Karpas-422 (cell line): ENCODE measurements around the gene ZNF26. TPM values are rescaled to one million over a fixed set of nuclear protein-coding genes. Genes with fewer than 3 reads are reported as not detected.
"Not testable (repeated sequence)": the region's sequence is repeated elsewhere in the genome, so short reads cannot be mapped to it uniquely, and the experiment has no call there.

Experiments
- DNase-seq: peaks from one replicate; pipeline ENCODE4 v3.0.0-alpha.2; 2015
- H2AFZ ChIP-seq: fragments of 200-600 bp; sonication (generic); 2 replicates; pipeline ENCODE4 v1.6.1; 2014; ENCODE audit warnings: antibody characterized with exemption, low read length, mixed read lengths
- H3K27ac ChIP-seq: fragments of 200-600 bp; sonication (generic); 2 replicates; pipeline ENCODE4 v1.5.1; 2014; ENCODE audit warnings: mild to moderate bottlenecking, low read length, moderate library complexity
- H3K27me3 ChIP-seq: fragments of 200-600 bp; sonication (generic); 2 replicates; pipeline ENCODE4 v1.6.1; 2014; ENCODE audit warnings: low read length, mixed read lengths
- H3K36me3 ChIP-seq: fragments of 200-600 bp; sonication (generic); 2 replicates; pipeline ENCODE4 v1.6.1; 2014; ENCODE audit warnings: low read length, mixed read lengths; ENCODE audit not compliant: insufficient read depth
- H3K4me1 ChIP-seq: fragments of 200-600 bp; sonication (generic); 2 replicates; pipeline ENCODE4 v1.6.1; 2014; ENCODE audit warnings: mild to moderate bottlenecking, low read length, mixed read lengths
- H3K4me2 ChIP-seq: fragments of 200-600 bp; sonication (generic); 2 replicates; pipeline ENCODE4 v1.6.1; 2014; ENCODE audit warnings: low read length, low read depth, mild to moderate bottlenecking; ENCODE audit not compliant: poor library complexity, severe bottlenecking
- H3K4me3 ChIP-seq: fragments of 200-600 bp; sonication (generic); 2 replicates; pipeline ENCODE4 v1.5.1; 2014; ENCODE audit warnings: mild to moderate bottlenecking, antibody characterized with exemption, low read length, mixed read lengths
- H3K79me2 ChIP-seq: fragments of 200-600 bp; sonication (generic); 2 replicates; pipeline ENCODE4 v1.6.1; 2014; ENCODE audit warnings: mild to moderate bottlenecking, low read length, mixed read lengths
- H3K9ac ChIP-seq: fragments of 200-600 bp; sonication (generic); 2 replicates; pipeline ENCODE4 v1.6.0; 2014; ENCODE audit warnings: low read length
- H3K9me2 ChIP-seq: fragments of 200-600 bp; sonication (generic), shearing (Covaris generic); replicated peaks from 2 replicates; pipeline ENCODE4 v1.6.0; 2014; ENCODE audit warnings: mild to moderate bottlenecking, low read length, moderate library complexity; ENCODE audit not compliant: insufficient read depth
- H3K9me3 ChIP-seq: fragments of 300-700, 200-600 bp; sonication (generic); 2 replicates; pipeline ENCODE4 v1.6.1; 2014; ENCODE audit warnings: low read length, mixed read lengths
- H4K20me1 ChIP-seq: fragments of 200-600 bp; sonication (generic); 2 replicates; pipeline ENCODE4 v1.6.1; 2014; ENCODE audit warnings: mild to moderate bottlenecking, antibody characterized with exemption, low read length, low read depth; ENCODE audit not compliant: insufficient read depth
- total RNA-seq: library from RNA; depleted of rRNA; stranded (reverse); fragments of >200 nt; shearing (Covaris generic); gene quantifications from 2 replicates; pipeline ENCODE4 v1.2.3, GENCODE V29; 2014; ENCODE audit warnings: low replicate concordance

The ZNF26 gene
- total RNA-seq, 1 experiment from 2014 or later, result 12.7 TPM

DNA sequence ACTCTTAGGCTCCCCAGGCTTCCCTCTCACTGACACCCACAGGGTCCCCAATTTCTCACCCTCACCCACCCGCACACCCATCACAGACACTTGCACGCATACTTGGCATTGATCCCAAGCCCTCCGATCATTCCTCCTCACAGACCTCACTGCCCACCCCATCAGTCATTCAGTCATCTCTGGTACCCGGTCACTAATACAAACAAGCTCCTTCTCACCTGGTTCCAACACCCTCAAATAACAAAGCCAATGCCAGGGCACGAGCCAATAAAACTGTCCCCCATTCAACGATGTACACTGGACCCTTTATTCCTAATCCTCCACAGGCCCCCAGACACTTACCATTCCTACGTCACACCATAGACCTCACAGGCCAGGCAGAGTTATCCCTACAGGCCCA, 32.4 kb upstream of the ZNF26 start:
- Histone ChIP-seq H3K36me3 (peaks cover 4% of the 10 kb centered on the region; the same call in 1 of the 2 replicates), H3K9ac (no peak overlapping the region), H3K4me1 (peaks cover 8% of the 10 kb centered on the region), H3K9me3 (peaks cover 30% of the 10 kb centered on the region), H4K20me1 (no peaks in the 10 kb centered on the region), H3K27me3 (no peaks in the 10 kb centered on the region), H3K4me3 (no peak overlapping the region), H3K27ac (no peak overlapping the region), H3K4me2 (no peak overlapping the region), H2AFZ (no peak overlapping the region), H3K9me2 (no peaks in the 10 kb centered on the region), H3K79me2 (peaks cover 41% of the 10 kb centered on the region)
- DNase-seq, result no peak

DNA sequence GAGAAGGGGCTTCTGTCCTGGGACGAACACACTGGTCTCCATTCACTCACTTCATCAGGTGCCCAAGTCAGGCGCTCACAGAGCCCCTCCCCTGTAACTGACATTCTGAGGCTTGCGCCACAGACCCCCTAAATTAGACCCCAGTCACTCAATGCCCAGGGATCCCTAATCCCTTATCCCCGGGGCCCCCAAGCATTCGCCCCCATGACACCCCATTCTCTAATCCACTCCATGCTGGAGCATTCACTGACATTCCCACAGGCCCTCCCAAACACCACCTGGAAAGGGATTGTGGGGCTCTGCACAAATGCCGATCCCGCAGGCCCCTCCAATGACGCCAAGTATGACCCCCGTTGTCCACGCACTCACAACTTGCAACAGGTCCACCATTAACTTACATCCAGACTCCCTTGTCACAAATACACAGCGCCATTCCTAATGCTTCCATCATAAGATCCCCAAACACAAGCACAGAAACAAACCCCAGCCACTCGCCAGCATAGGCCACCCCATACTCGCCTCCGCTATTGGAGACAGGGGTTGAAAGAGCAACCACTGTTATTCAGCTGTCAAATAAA, 31.6 kb upstream of the ZNF26 start:
- Histone ChIP-seq H3K27me3 (no peaks in the 10 kb centered on the region), H3K36me3 (peaks cover 4% of the 10 kb centered on the region; the same call in 1 of the 2 replicates), H3K4me2 (no peak overlapping the region), H3K9me3 (peaks cover 28% of the 10 kb centered on the region), H3K9ac (no peak overlapping the region), H4K20me1 (no peaks in the 10 kb centered on the region), H3K27ac (no peak overlapping the region), H3K4me1 (peaks cover 8% of the 10 kb centered on the region), H3K9me2 (no peaks in the 10 kb centered on the region), H3K4me3 (no peak overlapping the region; the same call in 1 of the 2 replicates), H2AFZ (no peak overlapping the region), H3K79me2 (peaks cover 41% of the 10 kb centered on the region)
- DNase-seq, result no peak

- H4K20me1 ChIP-seq, result no peaks in the 10 kb centered on the region
- peak overlapping the region; percentile 86 for H3K4me2 ChIP-seq
- peaks cover 40% of the 10 kb centered on the region for H3K79me2 ChIP-seq
- no peaks in the 10 kb centered on the region for H3K9me2 ChIP-seq
- peak overlapping the region; percentile 89 for H3K9ac ChIP-seq
- H3K36me3 ChIP-seq, result peaks cover 4% of the 10 kb centered on the region; the same call in 1 of the 2 replicates
- H3K27me3 ChIP-seq, result no peaks in the 10 kb centered on the region
- peak overlapping the region; percentile 58 for H3K27ac ChIP-seq
- peak; percentile 92 for DNase-seq
- H3K4me3 ChIP-seq, result peak overlapping the region; percentile 91
- peaks cover 20% of the 10 kb centered on the region for H3K9me3 ChIP-seq
- peaks cover 8% of the 10 kb centered on the region for H3K4me1 ChIP-seq
- peak overlapping the region; percentile 34; the same call in 1 of the 2 replicates for H2AFZ ChIP-seq
Observed at GRCh38 chr12:132955094-132956010, 30.8 kb upstream of the ZNF26 start.

DNA sequence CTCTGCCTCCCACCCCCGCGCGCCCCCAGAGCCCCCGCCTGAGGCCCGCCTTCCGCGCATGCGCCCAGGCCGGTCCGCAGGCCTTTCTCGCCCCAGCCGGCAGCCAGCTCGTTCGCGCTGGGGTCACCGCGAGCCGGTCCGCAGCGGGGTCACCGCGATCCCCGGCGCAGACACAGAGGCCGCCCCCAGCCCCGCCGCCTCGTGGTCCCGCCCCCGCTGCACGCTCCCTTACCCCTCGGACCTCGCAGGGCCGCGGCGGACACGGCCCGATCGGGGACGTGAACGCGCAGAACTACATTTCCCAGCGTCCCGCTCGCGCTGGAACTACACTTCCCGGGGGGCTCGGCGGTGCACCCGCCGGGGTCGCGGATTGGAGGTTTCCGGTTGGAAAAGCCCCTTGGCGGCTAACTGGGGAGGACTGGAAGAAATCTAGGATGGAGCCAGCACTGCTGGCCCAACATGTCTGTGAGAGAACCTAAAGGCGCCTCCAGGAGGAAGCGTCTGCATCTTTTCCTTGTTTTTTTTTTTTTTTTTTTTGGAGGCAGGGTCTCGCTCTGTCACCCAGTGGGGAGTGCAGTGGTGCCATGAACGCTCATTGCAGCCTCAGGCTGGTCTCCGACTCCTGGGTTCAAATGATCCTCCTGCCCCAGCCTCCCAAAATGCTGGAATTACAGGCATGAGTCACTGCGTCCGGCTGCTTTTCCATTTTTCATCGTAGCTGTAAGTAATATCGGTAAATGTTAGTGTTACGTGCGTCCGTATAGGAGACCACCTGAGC, 30.0 kb upstream of the ZNF26 start, which contains the start of gene ZNF605:
Gene ZNF605, minus strand, starts transcription at position 296 of the 778 bp plus-strand sequence. CDS start 10,671 bp downstream, outside the sequence.
- Histone ChIP-seq H2AFZ (peak within 1 kb of the TSS; percentile 99), H3K36me3 (no peaks in the 10 kb centered on the region; the same call in 1 of the 2 replicates), H3K9me2 (no peaks in the 10 kb centered on the region), H3K4me2 (peak within 1 kb of the TSS; percentile 86), H3K4me3 (peak within 1 kb of the TSS; percentile 91), H3K4me1 (peaks cover 8% of the 10 kb centered on the region), H3K27me3 (no peaks in the 10 kb centered on the region), H3K27ac (peak within 1 kb of the TSS; percentile 61), H3K79me2 (peaks cover 33% of the 10 kb centered on the region), H3K9me3 (peaks cover 13% of the 10 kb centered on the region), H3K9ac (peak within 1 kb of the TSS; percentile 89), H4K20me1 (no peaks in the 10 kb centered on the region)
- DNase-seq, result peak; percentile 94

DNA sequence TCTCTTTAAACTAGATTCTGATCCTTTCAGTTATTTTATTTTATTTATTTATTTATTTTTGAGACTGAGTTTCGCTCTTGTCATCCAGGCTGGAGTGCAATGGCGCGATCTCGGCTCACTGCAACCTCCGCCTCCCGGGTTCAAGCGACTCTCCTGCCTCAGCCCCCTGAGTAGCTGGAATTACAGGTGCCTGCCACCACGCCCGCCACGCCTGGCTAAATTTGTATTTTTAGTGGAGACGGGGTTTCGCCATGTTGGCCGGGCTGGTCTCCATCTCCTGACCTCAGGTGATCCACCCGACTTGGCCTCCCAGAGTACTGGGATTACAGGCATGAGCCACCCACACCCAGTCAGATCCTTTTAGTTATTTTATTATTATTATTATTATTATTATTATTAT, 24.4 kb upstream of the ZNF26 start:
- not testable (repeated sequence) for H3K9ac ChIP-seq, H3K36me3 ChIP-seq, DNase-seq, H3K27ac ChIP-seq, H4K20me1 ChIP-seq, H3K4me3 ChIP-seq, H3K9me2 ChIP-seq, H3K4me1 ChIP-seq, H3K27me3 ChIP-seq, H3K4me2 ChIP-seq, H2AFZ ChIP-seq, H3K9me3 ChIP-seq, H3K79me2 ChIP-seq

DNA sequence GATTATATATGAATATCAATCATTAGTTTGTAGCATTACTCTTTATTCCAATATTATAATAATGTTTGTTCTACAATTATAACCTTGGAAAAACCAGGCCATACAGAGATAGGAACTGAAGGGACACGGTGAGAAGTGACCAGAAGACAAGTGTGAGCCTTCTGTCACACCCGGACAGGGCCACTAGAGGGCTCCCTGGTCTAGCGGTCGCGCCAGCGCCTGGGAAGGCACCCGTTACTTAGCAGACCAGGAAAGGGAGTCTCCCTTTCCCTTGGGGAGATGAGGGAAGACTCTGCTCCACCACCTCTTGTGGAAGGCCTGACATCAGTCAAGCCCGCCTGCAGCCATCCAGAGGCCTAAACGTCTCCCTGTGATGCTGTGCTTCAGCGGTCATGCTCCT, 22.2 kb upstream of the ZNF26 start:
- H3K9me2 ChIP-seq, DNase-seq, H3K27ac ChIP-seq, H3K27me3 ChIP-seq, H3K79me2 ChIP-seq, H3K36me3 ChIP-seq, H4K20me1 ChIP-seq, H3K4me1 ChIP-seq, H3K4me2 ChIP-seq, H3K9ac ChIP-seq, H2AFZ ChIP-seq, H3K4me3 ChIP-seq: not testable (repeated sequence)
- H3K9me3 ChIP-seq, result peaks cover 14% of the 10 kb centered on the region; the same call in 1 of the 2 replicates

GRCh38 chr12:132965796-132966195, 20.4 kb upstream of the ZNF26 start:
- no peak for DNase-seq
- no peaks in the 10 kb centered on the region for H4K20me1 ChIP-seq
- H3K4me1 ChIP-seq, result no peaks in the 10 kb centered on the region
- H3K36me3 ChIP-seq, result no peaks in the 10 kb centered on the region
- H3K9me2 ChIP-seq, result no peaks in the 10 kb centered on the region
- no peaks in the 10 kb centered on the region for H3K27me3 ChIP-seq
- H3K9me3 ChIP-seq, result peaks cover 14% of the 10 kb centered on the region; the same call in 1 of the 2 replicates
- no peak overlapping the region for H2AFZ ChIP-seq
- H3K4me2 ChIP-seq, result no peak overlapping the region
- H3K4me3 ChIP-seq, result no peak overlapping the region
- H3K9ac ChIP-seq, result no peak overlapping the region
- H3K27ac ChIP-seq, result no peak overlapping the region
- no peaks in the 10 kb centered on the region for H3K79me2 ChIP-seq
